Cardiac muscle cell (in vitro differentiated cells and primary cell): ENCODE data around the gene ADCY3. TPM values are rescaled to one million over a fixed set of nuclear protein-coding genes. Genes with fewer than 3 reads are reported as not detected.

Source experiments
- DNase-seq, 2 donors: peaks; one replicate each; pipeline versions ENCODE4 v3.0.0 to v3.0.0-alpha.2; 2010 to 2017; ENCODE audit warnings: low read depth in 1 of 2, low spot score in 1 of 2
- H3K27ac ChIP-seq: fragments of 200-600 bp; sonication (generic); 2 replicates; pipeline ENCODE4 v1.5.1; 2016
- H3K27me3 ChIP-seq: fragments of 200-600 bp; sonication (generic); 2 replicates; pipeline ENCODE4 v1.6.0; 2016; ENCODE audit warnings: control low read depth
- H3K36me3 ChIP-seq: fragments of 200-600 bp; sonication (generic); 2 replicates; pipeline ENCODE4 v1.5.1; 2016; ENCODE audit warnings: control low read depth
- H3K4me1 ChIP-seq: fragments of 200-600 bp; sonication (generic); 2 replicates; pipeline ENCODE4 v1.8.1; 2017; ENCODE audit warnings: low read depth, mild to moderate bottlenecking, mixed run types
- H3K4me3 ChIP-seq: fragments of 200-600 bp; sonication (generic); 2 replicates; pipeline ENCODE4 v1.5.1; 2016; ENCODE audit warnings: mild to moderate bottlenecking
- H3K9me3 ChIP-seq: fragments of 200-600 bp; sonication (generic); 2 replicates; pipeline ENCODE4 v1.5.1; 2017; ENCODE audit warnings: low read depth, mild to moderate bottlenecking, control low read depth
- CTCF ChIP-seq: IDR thresholded peaks from 2 replicates; pipeline ENCODE4 v1.5.1; 2012; ENCODE audit warnings: low read depth, mild to moderate bottlenecking, low read length
- polyA plus RNA-seq: library from polyadenylated mRNA; unstranded; fragments of >200 nt; fragmentation: Nextera tagmentation; extraction: Ambion mirVana; gene quantifications from 2 replicates; pipeline ENCODE4 v1.2.1, GENCODE V29; 2016
- total RNA-seq: library from RNA; depleted of rRNA; stranded (reverse); fragments of >200 nt; gene quantifications from 2 replicates; pipeline ENCODE4 v1.2.3, GENCODE V29; 2016

ADCY3 gene
- total and polyA plus RNA-seq, 2 experiments from 2014 or later = 2.3 to 9.2 TPM

- H3K27me3 ChIP-seq = no peaks in the 10 kb centered on the region
- peaks cover 52% of the 10 kb centered on the region for H3K36me3 ChIP-seq
- TF ChIP-seq CTCF = no peak
- DNase-seq = no peak
- no peak overlapping the region for H3K27ac ChIP-seq
- H3K4me1 ChIP-seq = no peaks in the 10 kb centered on the region
- no peaks in the 10 kb centered on the region for H3K9me3 ChIP-seq
- H3K4me3 ChIP-seq = no peak overlapping the region
These were observed 37.9 kb upstream of the ADCY3 start for GRCh38 chr2:24957976-24958375.

- Histone ChIP-seq H3K4me3 (no peak overlapping the region), H3K4me1 (no peaks in the 10 kb centered on the region), H3K27me3 (no peaks in the 10 kb centered on the region), H3K36me3 (peaks cover 49% of the 10 kb centered on the region), H3K27ac (no peak overlapping the region), H3K9me3 (no peaks in the 10 kb centered on the region)
- TF ChIP-seq CTCF = no peak
- DNase-seq = no peak
These were observed 37.2 kb upstream of the ADCY3 start for GRCh38 chr2:24957221-24957620.

GRCh38 chr2:24955921-24956320 is 35.9 kb upstream of the ADCY3 start:
- DNase-seq = no peak
- Histone ChIP-seq H3K36me3 (peaks cover 48% of the 10 kb centered on the region), H3K27ac (no peak overlapping the region), H3K4me1 (no peaks in the 10 kb centered on the region), H3K9me3 (no peaks in the 10 kb centered on the region), H3K27me3 (no peaks in the 10 kb centered on the region), H3K4me3 (no peak overlapping the region)
- no peak for TF ChIP-seq CTCF

- DNase-seq = no peak
- Histone ChIP-seq H3K27ac (no peak overlapping the region), H3K4me3 (no peak overlapping the region), H3K27me3 (no peaks in the 10 kb centered on the region), H3K36me3 (peaks cover 49% of the 10 kb centered on the region), H3K4me1 (no peaks in the 10 kb centered on the region), H3K9me3 (no peaks in the 10 kb centered on the region)
- TF ChIP-seq CTCF = no peak
These were observed 35.2 kb upstream of the ADCY3 start for GRCh38 chr2:24955232-24955631.

- no peak for DNase-seq
- no peaks in the 10 kb centered on the region for H3K4me1 ChIP-seq
- no peak overlapping the region for H3K4me3 ChIP-seq
- H3K27ac ChIP-seq = no peak overlapping the region
- H3K36me3 ChIP-seq = peaks cover 32% of the 10 kb centered on the region
- no peaks in the 10 kb centered on the region for H3K27me3 ChIP-seq
- TF ChIP-seq CTCF = no peak
- H3K9me3 ChIP-seq = no peaks in the 10 kb centered on the region
These were observed 30.1 kb upstream of the ADCY3 start for GRCh38 chr2:24950102-24950501.

- Histone ChIP-seq H3K9me3 (no peaks in the 10 kb centered on the region), H3K27me3 (no peaks in the 10 kb centered on the region), H3K4me3 (no peak overlapping the region), H3K4me1 (no peaks in the 10 kb centered on the region), H3K27ac (peak overlapping the region; percentile 4), H3K36me3 (peaks cover 30% of the 10 kb centered on the region)
- DNase-seq = no peak
- TF ChIP-seq CTCF = no peak
These were observed 28.5 kb upstream of the ADCY3 start for GRCh38 chr2:24948506-24948905.
